ENCODE data around the gene YY1.
"Not testable (repeated sequence)": the region's sequence is repeated elsewhere in the genome, so short reads cannot be mapped to it uniquely, and the experiment has no call there.

Gene YY1

GRCh38 chr14:100246809-100247428 lies 8.0 kb downstream of the YY1 start:
- DNase-seq, result peak; percentile 27

- DNase-seq, result no peak
Observed at GRCh38 chr14:100250732-100251465, 12.0 kb downstream of the YY1 start.

- no peak for DNase-seq
Observed at GRCh38 chr14:100252684-100253083, 13.7 kb downstream of the YY1 start.

GRCh38 chr14:100256339-100256895 lies 17.5 kb downstream of the YY1 start:
- no peak for DNase-seq

GRCh38 chr14:100261621-100262020 lies 22.7 kb downstream of the YY1 start:
- no peak for DNase-seq

- DNase-seq, result no peak
Observed at GRCh38 chr14:100262545-100262944, 23.6 kb downstream of the YY1 start.

GRCh38 chr14:100263141-100263540 lies 24.2 kb downstream of the YY1 start:
- no peak for DNase-seq

- no peak for DNase-seq
Observed at GRCh38 chr14:100267990-100268389, 29.0 kb downstream of the YY1 start.

GRCh38 chr14:100268591-100269207 lies 29.8 kb downstream of the YY1 start:
- DNase-seq, result no peak

- no peak for DNase-seq
Observed at GRCh38 chr14:100271247-100271939, 32.4 kb downstream of the YY1 start.

- DNase-seq, result no peak
Observed at GRCh38 chr14:100274250-100274649, 35.3 kb downstream of the YY1 start.

- DNase-seq, result no peak
Observed at GRCh38 chr14:100275214-100275613, 36.3 kb downstream of the YY1 start.

GRCh38 chr14:100278702-100279101 lies 39.8 kb downstream of the YY1 start:
- no peak for DNase-seq

- DNase-seq, result no peak
Observed at GRCh38 chr14:100279133-100279532, 40.2 kb downstream of the YY1 start.

GRCh38 chr14:100279563-100279962 lies 40.6 kb downstream of the YY1 start:
- DNase-seq, result no peak

- no peak for DNase-seq
Observed at GRCh38 chr14:100281286-100282082, 42.5 kb downstream of the YY1 start.

- no peak for DNase-seq
Observed at GRCh38 chr14:100282083-100282350, 43.1 kb downstream of the YY1 start.

- DNase-seq, result no peak
Observed at GRCh38 chr14:100282766-100283419, 43.9 kb downstream of the YY1 start.

- not testable (repeated sequence) for DNase-seq
Observed at GRCh38 chr14:100283436-100283835, 44.5 kb downstream of the YY1 start.

GRCh38 chr14:100283984-100284881 lies 45.3 kb downstream of the YY1 start:
- DNase-seq, result no peak
